NCI-H510A (cell line): Measurements from ENCODE around the gene RAP1A.

Experiments
- DNase-seq: peaks from one replicate; lab custom pipeline; 2025; lab: John Stamatoyannopoulos, UW

Gene RAP1A

GRCh38 chr1:111758373-111758772 lies 138.8 kb downstream of the RAP1A start:
- DNase-seq: no peak

- DNase-seq: no peak
Observed at GRCh38 chr1:111761717-111762116, 142.1 kb downstream of the RAP1A start.

DNA sequence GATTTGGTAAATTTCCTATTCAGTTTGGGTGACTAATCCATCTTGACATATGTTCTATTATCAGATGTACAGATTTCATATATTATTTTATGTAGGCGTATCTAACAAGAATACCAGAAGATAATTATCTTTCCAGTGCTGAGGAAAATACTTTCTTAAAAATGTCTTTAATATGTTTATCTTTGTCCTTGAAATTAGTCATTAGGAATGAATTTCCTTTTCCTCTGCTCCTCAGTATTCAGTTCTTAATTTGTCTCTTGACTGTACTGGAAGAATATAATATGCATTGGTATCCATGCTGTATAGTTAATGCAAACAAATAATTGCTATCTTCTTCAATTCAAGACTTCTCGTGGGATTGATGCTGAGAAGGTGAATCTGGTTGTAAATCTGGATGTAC lies 142.7 kb downstream of the RAP1A start:
- no peak for DNase-seq
